Sigmoid colon (tissue), 4 donors: ENCODE measurements around the gene STYXL2.

ENCODE experiments used
- CTCF ChIP-seq, 4 experiments: fragments of 450-650 bp in 3 of 4; fragments of 200-600 bp in 1 of 4; IDR thresholded peaks; one replicate each; pipeline ENCODE4 v1.5.1; 2016 to 2019; ENCODE audit warnings: antibody characterized with exemption in 4 of 4, mild to moderate bottlenecking in 3 of 4, moderate library complexity in 2 of 4
- EP300 ChIP-seq, 4 donors: sonication (generic); formaldehyde crosslinking; IDR thresholded peaks; one replicate each; pipeline ENCODE4 v1.6.1; 2017; ENCODE audit warnings: antibody characterized with exemption in 4 of 4

GRCh38 chr1:167052389-167052788 lies 41.5 kb upstream of the STYXL2 start:
- no peak for TF ChIP-seq EP300 (IDR thresholded peaks at IDR 0.05)
- peak in 2 of 4 experiments; percentile 23 to 34 for TF ChIP-seq CTCF (IDR thresholded peaks at IDR 0.05)
